Measurements from ENCODE around the gene TLE6. TPM values are rescaled to one million over a fixed set of nuclear protein-coding genes. Genes with fewer than 3 reads are reported as not detected.

TLE6 gene
- total and polyA plus RNA-seq, 2 donors (not counting 3 experiments of a cell fraction or from before 2014, with no cell fraction given) = 1.6 to 1.9 TPM

- CTCF ChIA-PET = interaction anchor here (0.8 to 1.6 kb wide), 7 partner anchors 8 to 159 kb away, joined by 3 to 7 read pairs (median 4); no protein-coding TSS in a partner anchor
- TF ChIP-seq MAX (IDR thresholded peaks at IDR 0.05; ENCODE audit: insufficient read depth, insufficient read length) = no peak
- no peak for TF ChIP-seq MYC (IDR thresholded peaks at IDR 0.05; ENCODE audit: low read depth, low read length)
- TF ChIP-seq FOS (IDR thresholded peaks at IDR 0.05; ENCODE audit: borderline replicate concordance, insufficient read depth, low read length) = no peak
- no peak for TF ChIP-seq POLR2AphosphoS5 (IDR thresholded peaks at IDR 0.05; ENCODE audit: insufficient read depth, low read depth, low read length)
- TF ChIP-seq JUN (IDR thresholded peaks at IDR 0.05; ENCODE audit: borderline replicate concordance, insufficient read depth, insufficient read length, low read depth) = no peak
- TF ChIP-seq GATA2 (IDR thresholded peaks at IDR 0.05; ENCODE audit: insufficient read depth, insufficient read length, low read depth, low read length) = no peak
- no peak for TF ChIP-seq EZH2 (IDR thresholded peaks at IDR 0.05; ENCODE audit: borderline replicate concordance, low read depth, low read length, severe bottlenecking)
- TF ChIP-seq CTCF (IDR thresholded peaks at IDR 0.05; ENCODE audit: extremely low read depth in 1 of 2, insufficient read depth in 1 of 2, low read depth in 1 of 2, low read length in 2 of 2) = no peak
- no peak for TF ChIP-seq POLR2A (IDR thresholded peaks at IDR 0.05; ENCODE audit: low read depth, low read length)
- no peak overlapping the region for H3K4me2 ChIP-seq (ENCODE audit: insufficient read depth, low read length)
- no peaks in the 10 kb centered on the region for H3K27me3 ChIP-seq (ENCODE audit: control insufficient read depth in 2 of 2, insufficient read depth in 2 of 2, low read length in 2 of 2)
- intact Hi-C loops (cut with micrococcal nuclease) = no loop called here
- DNase-seq (ENCODE audit: low read depth, low spot score) (no peak), FAIRE-seq (no peak)
- POLR2A ChIA-PET = interaction anchor here (0.7 to 1.2 kb wide), 3 partner anchors 12 to 66 kb away, joined by 3 to 6 read pairs (median 4); no protein-coding TSS in a partner anchor
- H3K4me3 ChIP-seq (replicated peaks in 1 of 3; ENCODE audit: insufficient read depth in 1 of 3, low read depth in 1 of 3, low read length in 3 of 3) = no peak overlapping the region
- no peak overlapping the region for H2AFZ ChIP-seq (ENCODE audit: low read depth, low read length)
- H3K9me3 ChIP-seq (replicated peaks; ENCODE audit: control insufficient read depth, insufficient read depth, low read length) = no peaks in the 10 kb centered on the region
- no TSS peak for BruUV-seq (replicated peaks)
- H3K4me1 ChIP-seq (ENCODE audit: control insufficient read depth, extremely low read depth, insufficient read depth, low read length) = peaks cover 27% of the 10 kb centered on the region
- H3K36me3 ChIP-seq (ENCODE audit: control insufficient read depth in 2 of 2, extremely low read depth in 1 of 2, insufficient read depth in 2 of 2, low read length in 2 of 2) = no peaks in the 10 kb centered on the region
- dilution Hi-C loops (cut with MboI; ENCODE audit: extremely low pct_ligation_motif_present, low sequenced_read_pairs) = no loop called here
- peak overlapping the region; percentile 29 for H3K27ac ChIP-seq (ENCODE audit: insufficient read depth, low read depth, low read length)
- H4K20me1 ChIP-seq (replicated peaks; ENCODE audit: control insufficient read depth, extremely low read depth, insufficient read depth, low read length) = no peaks in the 10 kb centered on the region
- no peak overlapping the region for H3K9ac ChIP-seq (replicated peaks; ENCODE audit: extremely low read depth, insufficient read depth, low read length)
- H3K79me2 ChIP-seq (ENCODE audit: control insufficient read depth, insufficient read depth, low read length) = no peaks in the 10 kb centered on the region
- H3K9me1 ChIP-seq (replicated peaks; ENCODE audit: control insufficient read depth, extremely low read depth, insufficient read depth, low read length) = no peaks in the 10 kb centered on the region
These were observed 7.0 kb upstream of the TLE6 start for GRCh38 chr19:2970201-2970835.

Data from endothelial cell of umbilical vein (primary cell).